ENCODE results near the gene ZBED4.
"Not testable (repeated sequence)": the region's sequence is repeated elsewhere in the genome, so short reads cannot be mapped to it uniquely, and the experiment has no call there.

GRCh38 chr22:49852568-49852897 lies 1.1 kb upstream of the ZBED4 start:
- not testable (repeated sequence) for TF ChIP-seq POLR2A (IDR thresholded peaks at IDR 0.05)
- TF ChIP-seq, protein P1, sequence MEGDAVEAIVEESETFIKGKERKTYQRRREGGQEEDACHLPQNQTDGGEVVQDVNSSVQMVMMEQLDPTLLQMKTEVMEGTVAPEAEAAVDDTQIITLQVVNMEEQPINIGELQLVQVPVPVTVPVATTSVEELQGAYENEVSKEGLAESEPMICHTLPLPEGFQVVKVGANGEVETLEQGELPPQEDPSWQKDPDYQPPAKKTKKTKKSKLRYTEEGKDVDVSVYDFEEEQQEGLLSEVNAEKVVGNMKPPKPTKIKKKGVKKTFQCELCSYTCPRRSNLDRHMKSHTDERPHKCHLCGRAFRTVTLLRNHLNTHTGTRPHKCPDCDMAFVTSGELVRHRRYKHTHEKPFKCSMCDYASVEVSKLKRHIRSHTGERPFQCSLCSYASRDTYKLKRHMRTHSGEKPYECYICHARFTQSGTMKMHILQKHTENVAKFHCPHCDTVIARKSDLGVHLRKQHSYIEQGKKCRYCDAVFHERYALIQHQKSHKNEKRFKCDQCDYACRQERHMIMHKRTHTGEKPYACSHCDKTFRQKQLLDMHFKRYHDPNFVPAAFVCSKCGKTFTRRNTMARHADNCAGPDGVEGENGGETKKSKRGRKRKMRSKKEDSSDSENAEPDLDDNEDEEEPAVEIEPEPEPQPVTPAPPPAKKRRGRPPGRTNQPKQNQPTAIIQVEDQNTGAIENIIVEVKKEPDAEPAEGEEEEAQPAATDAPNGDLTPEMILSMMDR (IDR thresholded peaks at IDR 0.05) = not testable (repeated sequence)

All from Peyer's patch (tissue), 4 donors.